HCEC 1CT (cell line): ENCODE measurements around the gene SNRPB2.

ENCODE experiments used
- DNase-seq: peaks from one replicate; pipeline ENCODE4 v3.0.0-alpha.2; 2017

SNRPB2 gene

DNA sequence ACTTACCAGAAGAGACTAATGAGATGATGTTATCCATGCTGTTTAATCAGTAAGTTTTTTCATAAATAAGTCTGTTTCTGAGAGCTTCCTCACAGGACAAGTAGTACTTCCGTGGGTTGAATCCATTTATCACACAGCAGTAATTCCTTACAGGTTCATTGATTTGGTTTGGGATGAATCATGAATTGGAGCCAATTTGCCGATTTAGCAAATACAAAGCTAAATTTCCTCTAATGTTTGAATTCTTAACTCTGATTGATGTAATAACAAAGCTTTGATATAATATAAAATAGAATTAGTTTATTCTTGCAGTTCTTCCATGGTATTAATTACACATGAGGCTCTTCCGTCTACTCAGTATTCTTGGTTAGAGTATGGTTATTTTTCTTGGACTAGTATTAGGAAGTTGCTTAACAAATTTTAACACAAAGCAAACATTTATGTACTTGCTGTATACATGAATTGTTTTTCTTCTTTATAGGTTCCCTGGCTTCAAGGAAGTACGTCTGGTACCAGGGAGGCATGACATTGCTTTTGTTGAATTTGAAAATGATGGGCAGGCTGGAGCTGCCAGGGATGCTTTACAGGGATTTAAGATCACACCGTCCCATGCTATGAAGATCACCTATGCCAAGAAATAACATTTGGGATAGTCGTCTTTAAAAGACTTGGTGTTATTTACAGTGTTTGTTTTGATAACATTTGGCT is 10.7 kb downstream of the SNRPB2 start:
- DNase-seq, result no peak

DNA sequence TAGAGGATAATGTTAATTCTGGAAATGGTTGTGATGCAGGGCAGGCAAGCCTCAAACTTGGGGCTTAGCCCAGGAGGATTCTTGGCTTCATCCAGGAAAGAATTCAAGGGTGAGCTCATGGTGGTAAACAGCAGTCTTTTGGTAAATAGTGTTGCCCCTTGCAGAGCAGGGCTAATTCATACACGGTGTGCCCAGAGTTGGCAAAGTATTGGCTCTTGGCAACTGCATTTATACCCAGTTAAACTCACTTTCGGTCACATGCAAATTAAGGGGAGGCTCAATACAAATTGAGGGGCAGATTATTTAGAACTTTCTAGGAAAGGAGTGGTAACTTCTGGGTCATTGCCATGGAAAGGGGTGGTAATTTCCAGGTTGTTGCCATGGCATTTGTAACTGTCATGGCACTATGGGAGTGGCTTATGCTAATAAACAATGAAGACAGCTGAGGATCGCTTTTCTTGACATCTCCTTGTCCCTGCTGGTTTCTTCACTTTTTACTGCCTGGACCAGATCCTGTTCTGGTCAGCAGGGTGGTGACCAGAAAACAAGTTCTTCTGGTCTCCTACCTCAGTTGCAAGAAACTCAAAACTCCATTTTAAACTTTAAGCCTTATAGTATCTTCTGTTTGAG is 14.5 kb downstream of the SNRPB2 start:
- DNase-seq, result no peak

DNA sequence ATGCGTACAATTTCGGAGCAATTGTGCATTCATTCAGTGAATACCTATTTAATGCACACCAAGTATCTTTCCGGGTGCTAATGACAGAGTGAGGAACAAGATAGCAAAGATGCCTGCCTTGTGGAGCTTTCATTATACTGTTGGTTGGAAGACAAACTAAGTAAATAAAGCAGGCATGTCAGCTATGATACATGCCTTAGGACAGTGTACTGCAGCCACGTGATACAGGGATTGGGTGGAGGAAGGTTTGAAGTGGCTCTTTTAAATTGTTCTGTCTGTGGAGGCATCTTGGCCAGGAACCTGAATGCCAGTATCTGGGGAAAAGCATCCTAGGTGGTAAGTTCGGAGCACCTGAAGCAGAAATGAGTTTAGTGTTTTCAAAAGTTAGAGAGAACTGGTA is 15.4 kb downstream of the SNRPB2 start:
- DNase-seq, result no peak

DNA sequence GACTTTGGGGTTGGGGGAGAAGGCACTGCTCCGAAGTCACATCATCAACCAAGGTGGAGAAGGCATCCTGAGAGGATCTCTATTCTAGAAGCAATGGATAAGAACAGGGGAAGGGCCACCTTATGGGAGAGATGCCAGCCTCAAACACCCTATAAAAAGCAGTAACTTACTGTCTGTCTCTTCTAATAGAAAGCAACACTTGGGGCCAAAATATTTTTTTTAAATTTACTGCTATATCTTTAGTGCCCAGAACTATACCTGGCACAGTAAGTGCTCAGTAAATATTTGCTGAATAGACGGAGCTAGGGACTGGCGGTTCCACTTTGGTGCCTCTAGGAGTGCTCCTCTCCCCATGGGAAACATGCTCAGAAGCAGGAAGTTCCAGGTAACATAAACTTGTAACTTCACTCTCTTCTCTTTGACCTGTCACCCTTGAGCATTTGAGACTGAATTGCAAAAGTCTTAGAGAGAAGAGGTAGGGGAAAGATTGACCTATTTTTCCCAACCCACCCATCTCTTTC is 17.5 kb downstream of the SNRPB2 start:
- no peak for DNase-seq

DNA sequence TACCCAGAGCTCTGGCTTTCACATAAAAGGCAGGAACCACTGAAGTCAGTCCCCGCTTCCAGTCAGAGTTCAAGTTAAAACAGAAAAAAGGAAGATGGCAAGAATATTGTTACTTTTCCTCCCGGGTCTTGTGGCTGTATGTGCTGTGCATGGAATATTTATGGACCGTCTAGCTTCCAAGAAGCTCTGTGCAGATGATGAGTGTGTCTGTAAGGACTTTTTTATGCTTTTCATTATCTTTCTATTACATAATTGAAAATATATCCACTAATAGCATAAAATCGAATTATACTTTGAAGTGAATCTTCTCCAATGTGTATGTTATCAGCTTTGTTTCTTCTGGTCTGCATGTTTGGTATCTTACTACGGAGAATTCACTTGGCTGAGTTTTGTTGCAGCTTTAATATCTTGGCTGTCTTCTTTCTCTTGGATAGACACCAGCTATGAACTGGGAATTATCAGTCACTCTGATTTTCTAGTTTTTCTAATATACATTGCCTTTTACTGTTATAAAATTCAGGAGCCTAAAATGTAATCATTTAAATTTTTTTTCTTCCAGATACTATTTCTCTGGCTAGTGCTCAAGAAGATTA is 18.6 kb downstream of the SNRPB2 start, which contains the start of gene OTOR:
Gene OTOR, plus strand, starts transcription at position 51 of the 593 bp plus-strand sequence. Its CDS starts 44 bp downstream, at position 95.
- DNase-seq, result no peak

DNA sequence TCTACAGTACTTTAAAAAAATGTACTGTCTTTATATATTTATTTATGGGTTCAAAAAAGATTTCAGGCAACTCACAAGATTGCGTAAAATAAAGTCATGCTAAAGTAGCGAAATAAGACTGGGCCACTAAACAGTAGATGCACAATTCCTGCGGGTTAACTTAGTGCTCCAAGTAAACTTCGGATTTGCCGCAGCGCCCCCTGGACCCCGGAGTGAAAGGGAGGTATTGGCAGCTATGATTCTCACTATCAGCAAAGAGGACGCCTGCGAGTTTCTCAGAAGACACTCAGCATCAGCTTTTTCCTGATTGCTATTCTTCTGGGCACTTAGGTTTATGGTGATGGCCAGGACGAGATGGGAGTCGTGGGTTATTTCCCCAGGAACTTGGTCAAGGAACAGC is 19.7 kb downstream of the SNRPB2 start:
- DNase-seq, result no peak

DNA sequence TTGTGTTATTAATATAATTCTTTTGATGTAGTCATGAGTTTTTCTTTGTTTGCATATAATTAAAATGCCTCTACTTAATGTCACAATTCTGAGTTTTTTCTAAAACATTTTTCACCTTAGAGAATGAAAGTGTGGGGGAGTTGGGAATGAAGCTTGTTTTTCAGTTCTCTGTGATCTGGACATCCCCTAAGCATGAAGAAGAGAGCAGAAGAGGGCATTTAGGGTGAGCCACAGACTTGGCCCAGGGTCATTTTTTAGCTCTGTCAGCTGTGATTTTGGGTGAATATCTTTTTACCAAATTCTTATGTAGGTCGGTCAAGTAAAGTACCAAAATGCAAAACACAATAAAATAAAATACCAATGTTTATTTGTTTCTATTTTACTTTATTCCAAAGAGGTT is 22.3 kb downstream of the SNRPB2 start:
- no peak for DNase-seq

DNA sequence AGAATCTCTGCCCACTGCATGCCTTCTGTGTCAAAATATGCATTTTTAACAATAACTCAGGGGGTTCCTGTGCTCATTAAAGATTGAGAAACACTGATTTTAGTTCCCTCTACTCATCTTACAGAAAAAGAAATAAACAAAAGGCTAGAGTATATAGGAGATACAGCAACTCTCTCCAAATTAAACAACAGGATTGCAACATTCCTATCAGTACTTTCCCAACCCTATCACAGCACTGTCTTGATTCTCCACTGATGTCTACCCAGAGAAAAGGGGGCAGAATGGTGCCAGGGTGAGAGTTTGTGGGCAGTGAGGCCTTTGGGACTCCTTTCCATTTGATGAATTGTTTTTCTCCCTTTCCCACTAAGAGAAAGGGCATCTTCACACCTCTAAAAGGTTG is 23.1 kb downstream of the SNRPB2 start:
- DNase-seq, result no peak

DNA sequence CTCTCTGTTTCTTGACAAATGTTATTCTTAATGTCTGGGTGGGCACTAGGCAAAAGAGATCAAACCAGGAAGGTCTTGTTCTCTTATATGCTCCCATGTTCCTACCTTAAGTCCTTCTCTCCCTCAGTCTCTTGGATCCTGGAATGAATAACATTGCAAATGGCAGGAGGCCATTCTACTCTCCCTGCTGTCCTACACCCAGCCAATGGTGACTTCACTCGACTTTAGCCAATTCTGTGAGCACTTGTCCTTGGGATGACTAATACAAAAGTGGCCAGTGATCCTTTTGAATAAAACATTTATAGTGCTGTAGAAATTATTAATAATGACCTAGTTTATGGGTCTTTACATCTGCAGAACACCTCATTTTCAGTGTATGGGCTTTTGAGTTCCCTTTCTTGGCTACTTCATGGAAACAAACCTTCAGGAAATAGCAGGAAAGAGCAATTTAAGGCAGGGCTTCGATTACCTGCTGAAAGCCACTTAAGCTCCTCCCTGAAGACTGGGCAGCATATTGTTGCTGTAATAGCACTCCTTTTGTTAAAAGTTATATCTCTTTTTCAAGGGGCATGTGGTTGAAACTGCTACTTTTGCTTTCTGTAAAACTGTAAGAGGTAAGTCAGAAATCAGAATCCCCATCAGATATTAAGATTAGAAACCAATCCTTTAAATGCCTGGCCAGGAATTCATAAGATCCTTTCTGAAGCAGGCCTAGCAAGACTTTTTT is 28.8 kb downstream of the SNRPB2 start:
- no peak for DNase-seq

DNA sequence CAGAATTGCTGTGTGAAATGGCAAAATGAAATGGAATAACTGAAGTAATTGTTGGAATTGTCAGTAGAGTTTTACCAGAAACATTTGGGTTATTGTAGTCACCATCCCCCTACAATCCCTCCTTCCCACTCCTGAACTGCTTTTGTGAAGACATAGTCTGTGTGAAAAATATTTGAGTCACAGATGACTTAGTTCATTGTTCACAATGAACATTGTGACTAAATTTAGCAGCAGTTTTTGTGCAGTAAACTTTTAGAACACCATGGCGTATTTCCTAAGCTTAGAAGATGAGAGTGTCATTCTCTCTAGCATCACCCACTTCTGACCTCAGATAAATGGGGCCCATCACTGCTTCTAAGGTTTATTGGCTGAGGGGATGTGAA is 29.3 kb downstream of the SNRPB2 start:
- DNase-seq, result no peak

DNA sequence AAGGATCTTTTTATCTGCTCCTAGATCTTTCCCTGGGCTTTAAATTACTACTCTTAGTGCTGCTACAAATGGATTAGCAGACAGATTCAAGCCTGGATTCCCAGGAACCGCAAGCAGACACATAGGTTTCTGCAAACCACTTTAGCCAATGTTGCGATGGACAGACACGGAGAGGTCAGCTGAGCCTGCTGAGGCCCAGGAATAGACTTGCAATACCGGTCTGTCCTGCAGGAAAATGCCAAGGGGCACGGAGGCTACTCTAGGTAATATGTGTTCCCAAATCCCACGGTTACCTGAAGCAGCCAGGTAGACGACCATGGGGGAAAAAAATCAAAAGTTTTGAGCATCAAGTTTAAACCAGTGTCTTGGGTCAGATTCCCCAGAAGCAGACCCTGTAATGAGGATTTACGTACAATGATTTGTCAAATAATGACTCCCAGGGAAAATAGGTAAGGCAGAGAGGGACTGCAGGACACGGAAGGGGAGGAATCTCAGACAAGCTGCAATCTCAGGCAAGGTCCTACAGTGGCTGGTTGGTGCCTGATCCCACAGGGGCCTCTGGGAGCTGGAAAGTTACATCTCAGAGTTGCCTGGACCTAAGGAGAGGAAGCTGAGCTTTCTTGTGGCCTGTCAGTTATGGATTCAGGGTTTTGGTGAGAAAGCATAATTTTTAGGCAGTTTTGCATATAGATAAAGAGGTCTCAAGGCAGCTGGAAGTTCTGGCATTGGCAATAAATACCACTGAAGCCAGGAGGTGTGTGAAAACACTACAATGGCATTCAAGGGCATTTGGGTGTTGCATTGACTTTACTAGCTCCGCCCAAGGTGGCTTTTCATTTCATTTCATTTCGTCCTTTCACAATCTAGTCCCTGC is 30.8 kb downstream of the SNRPB2 start:
- DNase-seq, result no peak

DNA sequence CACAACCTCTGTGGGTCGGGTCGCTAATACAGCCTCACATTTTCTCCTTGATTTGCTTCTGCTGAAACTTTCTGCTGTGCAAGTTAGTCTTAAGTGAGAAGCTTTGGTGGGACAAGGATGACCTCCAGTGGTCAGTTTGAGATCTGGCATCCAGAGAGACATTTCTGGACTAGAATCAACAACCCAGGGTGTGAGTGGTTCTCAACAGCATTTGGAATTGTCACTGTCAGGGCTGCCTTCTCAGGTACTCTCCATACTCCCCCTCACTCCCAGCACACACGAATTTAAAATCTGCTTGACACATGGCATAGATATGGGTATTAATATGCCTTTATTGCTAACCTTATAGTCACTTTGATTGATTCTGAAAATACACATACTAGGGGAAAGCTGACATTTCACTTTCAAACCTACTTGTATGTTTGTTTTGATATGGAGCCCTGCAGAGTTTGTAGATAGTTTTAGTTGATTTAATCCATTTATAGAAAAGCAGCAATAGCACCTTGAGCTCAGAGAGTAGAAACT is 31.5 kb downstream of the SNRPB2 start:
- peak; percentile 56 for DNase-seq

DNA sequence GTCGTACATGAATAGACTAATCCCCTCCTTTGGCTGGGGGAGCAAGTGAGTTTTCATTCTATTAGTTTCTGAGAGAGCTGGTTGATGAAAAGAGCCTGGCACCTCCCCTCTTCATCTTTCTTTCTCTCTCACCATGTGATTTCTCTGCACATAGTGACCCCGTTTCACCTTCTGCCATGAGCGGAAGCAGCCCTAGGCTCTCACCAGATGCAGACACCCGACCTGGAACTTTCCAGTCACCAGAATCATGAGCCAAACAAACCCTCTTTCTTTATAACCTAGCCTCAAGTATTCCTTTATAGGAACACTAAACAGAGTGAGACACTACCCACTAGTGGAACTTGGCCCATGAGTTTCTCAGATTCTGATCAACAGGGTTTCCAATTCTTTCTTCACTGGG is 34.7 kb downstream of the SNRPB2 start:
- DNase-seq, result no peak

DNA sequence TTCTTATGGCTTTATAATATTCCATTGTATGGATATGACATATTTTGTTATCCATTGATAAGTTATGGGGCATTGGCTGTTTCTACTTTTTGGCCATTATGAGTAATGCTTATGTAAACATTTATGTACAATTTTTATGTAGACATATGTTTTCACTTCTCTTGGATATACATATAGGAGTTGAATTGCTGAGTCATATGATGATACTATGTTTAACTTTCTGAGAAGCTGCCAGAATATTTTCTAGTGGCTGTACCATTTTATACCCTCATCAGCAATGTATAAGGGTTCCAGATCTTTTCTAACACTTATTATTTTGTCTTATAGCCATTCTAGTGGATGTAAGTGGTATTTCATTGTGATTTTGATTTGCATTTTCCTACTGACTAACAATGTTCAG is 41.4 kb downstream of the SNRPB2 start:
- DNase-seq, result no peak

DNA sequence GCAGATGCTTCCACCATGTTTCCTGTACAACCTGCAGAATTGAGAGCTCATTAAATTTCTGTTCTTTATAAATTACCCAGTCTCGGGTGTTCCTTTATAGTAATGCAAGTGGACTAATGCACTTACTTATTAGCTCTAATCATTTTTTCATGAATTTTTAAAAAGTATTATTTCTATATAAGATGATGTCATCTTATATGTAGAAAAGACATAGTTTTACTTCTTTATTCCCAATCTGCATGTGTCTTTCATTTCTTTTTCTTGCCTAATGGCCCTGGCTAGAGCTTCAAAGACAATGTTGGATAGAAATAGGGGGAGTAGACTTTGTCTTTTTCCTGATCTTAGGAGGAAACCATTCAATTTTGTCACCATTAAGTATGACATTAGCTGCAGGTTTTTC is 46.1 kb downstream of the SNRPB2 start:
- DNase-seq, result no peak

DNA sequence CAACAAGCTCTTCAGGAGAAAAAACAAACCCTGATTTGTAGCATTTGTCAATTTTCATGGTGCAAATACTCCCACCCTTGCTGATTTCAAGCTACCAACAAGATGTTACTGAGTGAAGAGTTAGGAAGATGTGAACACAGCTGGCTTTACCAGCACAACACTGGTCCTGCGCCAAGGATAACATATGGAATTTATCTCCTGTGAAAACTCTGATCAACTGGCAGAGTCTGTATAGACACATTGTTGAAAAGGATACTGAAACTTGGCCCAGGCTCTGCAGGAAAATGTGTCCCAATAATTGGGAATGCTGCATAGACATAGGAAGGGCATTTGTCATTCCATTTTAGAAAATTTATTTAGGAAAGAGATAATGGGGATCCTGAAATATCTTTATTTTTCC is 47.3 kb downstream of the SNRPB2 start:
- no peak for DNase-seq

DNA sequence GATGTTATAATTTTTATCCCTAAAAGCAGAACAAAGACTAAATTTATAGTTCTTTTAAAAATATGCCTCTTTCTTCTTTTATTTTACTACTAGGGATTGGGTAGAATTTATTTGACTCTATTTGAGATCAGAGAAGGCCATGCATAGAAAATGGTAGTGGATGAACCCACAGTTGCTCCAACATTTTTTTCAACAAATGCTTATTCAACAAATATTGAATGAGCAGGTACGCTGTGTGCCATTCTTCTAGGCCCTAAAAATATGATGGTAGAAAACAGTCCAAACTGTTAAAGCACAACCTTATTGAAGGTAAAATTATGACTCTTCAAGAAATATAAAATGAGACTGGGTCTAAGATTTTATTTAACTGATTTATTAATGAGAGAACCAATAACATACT is 48.3 kb downstream of the SNRPB2 start:
- DNase-seq, result no peak

DNA sequence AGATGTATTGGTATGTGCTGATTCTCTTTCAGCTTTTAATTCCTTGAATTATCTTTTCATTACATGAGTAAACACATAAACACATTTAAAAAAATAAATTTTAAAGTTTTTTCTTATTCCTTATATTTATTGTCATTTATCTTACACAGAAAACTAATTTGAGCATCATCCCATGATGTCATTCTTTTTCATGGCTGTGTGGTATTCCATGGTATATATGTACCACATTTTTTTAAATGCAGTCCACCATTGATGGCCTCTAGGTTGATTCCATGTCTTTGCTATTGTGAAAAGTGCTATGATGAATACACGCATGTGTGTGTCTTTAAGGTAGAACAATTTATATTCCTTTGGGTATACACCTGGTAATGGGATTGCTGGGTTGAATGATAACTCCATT is 51.7 kb downstream of the SNRPB2 start:
- no peak for DNase-seq

DNA sequence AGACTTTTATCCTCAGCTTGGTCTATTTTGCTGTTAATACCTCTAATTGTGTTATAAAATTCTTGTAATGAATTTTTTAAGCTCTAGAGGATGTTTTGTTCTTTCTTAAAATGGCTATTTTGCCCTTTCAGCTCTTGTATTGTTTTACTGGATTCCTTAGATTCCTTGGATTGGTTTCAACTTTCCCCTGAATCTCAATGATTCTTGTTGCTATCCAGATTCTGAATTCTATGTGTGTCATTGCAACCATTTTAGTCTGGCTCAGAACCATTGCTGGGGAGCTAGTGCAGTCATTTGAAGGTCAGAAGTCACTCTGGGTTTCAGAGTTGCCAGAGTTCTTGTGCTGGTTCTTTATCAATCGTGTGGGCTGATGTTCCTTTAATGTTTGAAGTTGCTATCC is 55.4 kb downstream of the SNRPB2 start:
- DNase-seq, result no peak
